ENCODE measurements around the gene NVL.

The NVL gene

GRCh38 chr1:224301391-224301790, 28.6 kb downstream of the NVL start:
- H3K9me3 ChIP-seq, result no peaks in the 10 kb centered on the region
- TF ChIP-seq CTCF (IDR thresholded peaks at IDR 0.05), result no peak
- no peak for DNase-seq
- intact Hi-C loops (cut with DNase I; ENCODE audit: low total_unique reads), result no loop called here
- no peak overlapping the region for H3K27ac ChIP-seq
- peaks cover 62 to 97% (median 96%) of the 10 kb centered on the region in 3 donors for H3K36me3 ChIP-seq
- no peaks in the 10 kb centered on the region for H3K27me3 ChIP-seq
- no peaks in the 10 kb centered on the region for H3K4me1 ChIP-seq
- no peak overlapping the region for H3K4me3 ChIP-seq

GRCh38 chr1:224300346-224300745, 29.6 kb downstream of the NVL start:
- Histone ChIP-seq H3K27me3 (no peaks in the 10 kb centered on the region), H3K4me3 (no peak overlapping the region), H3K36me3 (peaks cover 70 to 97% (median 96%) of the 10 kb centered on the region in 3 donors), H3K4me1 (no peaks in the 10 kb centered on the region), H3K27ac (no peak overlapping the region), H3K9me3 (no peaks in the 10 kb centered on the region)
- intact Hi-C loops (cut with DNase I; ENCODE audit: low total_unique reads), result no loop called here
- TF ChIP-seq CTCF (IDR thresholded peaks at IDR 0.05), result no peak
- no peak for DNase-seq

- Histone ChIP-seq H3K4me1 (no peaks in the 10 kb centered on the region), H3K27me3 (no peaks in the 10 kb centered on the region), H3K36me3 (peaks cover 75 to 97% (median 96%) of the 10 kb centered on the region in 3 donors), H3K27ac (no peak overlapping the region), H3K4me3 (no peak overlapping the region), H3K9me3 (no peaks in the 10 kb centered on the region)
- no peak for DNase-seq
- TF ChIP-seq CTCF (IDR thresholded peaks at IDR 0.05), result no peak
- intact Hi-C loops (cut with DNase I; ENCODE audit: low total_unique reads), result no loop called here
These were observed 31.3 kb downstream of the NVL start for GRCh38 chr1:224298346-224299330.

GRCh38 chr1:224294775-224295174, 35.2 kb downstream of the NVL start:
- no peak for DNase-seq
- intact Hi-C loops (cut with DNase I; ENCODE audit: low total_unique reads), result no loop called here
- Histone ChIP-seq H3K4me1 (no peaks in the 10 kb centered on the region), H3K27ac (no peak overlapping the region), H3K4me3 (no peak overlapping the region), H3K9me3 (no peaks in the 10 kb centered on the region), H3K36me3 (peaks cover 72 to 97% (median 88%) of the 10 kb centered on the region in 3 donors), H3K27me3 (no peaks in the 10 kb centered on the region)
- TF ChIP-seq CTCF (IDR thresholded peaks at IDR 0.05), result no peak

GRCh38 chr1:224292419-224292818, 37.6 kb downstream of the NVL start:
- TF ChIP-seq CTCF (IDR thresholded peaks at IDR 0.05), result no peak
- Histone ChIP-seq H3K4me1 (no peaks in the 10 kb centered on the region), H3K4me3 (no peak overlapping the region), H3K36me3 (peaks cover 65 to 98% (median 80%) of the 10 kb centered on the region in 3 donors), H3K9me3 (no peaks in the 10 kb centered on the region), H3K27me3 (no peaks in the 10 kb centered on the region), H3K27ac (no peak overlapping the region)
- no peak for DNase-seq
- intact Hi-C loops (cut with DNase I; ENCODE audit: low total_unique reads), result no loop called here

All from tibial artery (tissue), 4 donors.